Esophagus muscularis mucosa (tissue), 4 donors: Measurements from ENCODE around the gene AQP1. TPM values are rescaled to one million over a fixed set of nuclear protein-coding genes. Genes with fewer than 3 reads are reported as not detected.
A peak's percentile ranks its signal among the peaks of the same experiment; 100 is the strongest.

Source experiments
- DNase-seq: peaks from one replicate; pipeline ENCODE4 v3.0.0-alpha.2; 2017; ENCODE audit errors: extremely low spot score
- H3K27ac ChIP-seq, 4 donors: fragments of 200-600 bp; sonication (generic); replicated peaks in 1 of 4; 1 replicate in 3 of 4; 2 replicates in 1 of 4; pipeline ENCODE4 v1.5.1; 2016 to 2019; ENCODE audit warnings: mild to moderate bottlenecking in 1 of 4
- H3K27me3 ChIP-seq, 4 donors: fragments of 200-600 bp; sonication (generic); one replicate each; pipeline versions ENCODE4 v1.5.1 to v1.6.0; 2016 to 2019
- H3K36me3 ChIP-seq, 4 donors: fragments of 200-600 bp; sonication (generic); one replicate each; pipeline ENCODE4 v1.5.1; 2016 to 2019
- H3K4me1 ChIP-seq, 4 donors: fragments of 200-600 bp; sonication (generic); one replicate each; pipeline ENCODE4 v1.5.1; 2016 to 2019
- H3K4me3 ChIP-seq, 4 donors: fragments of 200-600 bp; sonication (generic); 1 replicate in 2 of 4; 2 replicates in 2 of 4; pipeline ENCODE4 v1.5.1; 2016 to 2019; ENCODE audit warnings: mild to moderate bottlenecking in 4 of 4, moderate library complexity in 1 of 4
- H3K9me3 ChIP-seq, 4 donors: fragments of 200-600 bp; sonication (generic); 1 replicate in 3 of 4; 2 replicates in 1 of 4; pipeline ENCODE4 v1.5.1; 2016 to 2019
- CTCF ChIP-seq, 3 experiments: fragments of 200-600 bp in 2 of 3; fragments of 450-650 bp in 1 of 3; sonication (generic) in 2 of 3; IDR thresholded peaks; one replicate each; pipeline ENCODE4 v1.5.1; 2017 to 2019; ENCODE audit warnings: antibody characterized with exemption in 3 of 3, mild to moderate bottlenecking in 2 of 3, moderate library complexity in 1 of 3
- EP300 ChIP-seq: sonication (generic); formaldehyde crosslinking; IDR thresholded peaks from one replicate; pipeline ENCODE4 v1.6.1; 2017; ENCODE audit warnings: antibody characterized with exemption
- POLR2A ChIP-seq: fragments of 450-650 bp; IDR thresholded peaks from one replicate; pipeline ENCODE4 v1.6.1; 2017; ENCODE audit warnings: antibody characterized with exemption, moderate library complexity, mild to moderate bottlenecking, low read depth
- POLR2AphosphoS5 ChIP-seq, 2 donors: sonication (generic); formaldehyde crosslinking; IDR thresholded peaks; one replicate each; pipeline ENCODE4 v1.6.1; 2017; ENCODE audit warnings: antibody characterized with exemption in 2 of 2
- WGBS: methylation state at CpG from one replicate; pipeline ENCODE4 v1.1.5; 2018; 5-methylcytosine and 5-hydroxymethylcytosine counted together
- intact Hi-C: fragments of 100-400 bp; cut with DNase I; formaldehyde crosslinking; loops from one replicate; pipeline ENCODE4 v1.15.1; 2023
- total RNA-seq, 4 donors: library from RNA; depleted of rRNA; stranded (reverse); fragments of >200 nt; gene quantifications; one replicate each; pipeline versions ENCODE4 v1.1.0 to v1.2.1, GENCODE V29; 2016

AQP1 gene
- total RNA-seq, 4 donors from 2014 or later: 362 to 578 (median 513) TPM

GRCh38 chr7:30865076-30865475 is 46.6 kb upstream of the AQP1 start:
- no peaks in the 10 kb centered on the region for H3K27me3 ChIP-seq
- DNase-seq: no peak
- WGBS: 100% methylated on average over 3 of the region's 4 CpGs
- H3K4me3 ChIP-seq: no peak overlapping the region
- peak overlapping the region in 1 of 4 donors; percentile 69 for H3K27ac ChIP-seq
- no peak for TF ChIP-seq CTCF (IDR thresholded peaks at IDR 0.05)
- TF ChIP-seq POLR2AphosphoS5 (IDR thresholded peaks at IDR 0.05): no peak
- no peak for TF ChIP-seq EP300
- TF ChIP-seq POLR2A: no peak
- peaks cover 60 to 84% (median 72%) of the 10 kb centered on the region in 4 donors for H3K4me1 ChIP-seq
- H3K9me3 ChIP-seq: no peaks in the 10 kb centered on the region
- intact Hi-C loops: no loop called here
- H3K36me3 ChIP-seq: peaks cover 0 to 22% (median 10%) of the 10 kb centered on the region in 4 donors

- no peaks in the 10 kb centered on the region for H3K9me3 ChIP-seq
- H3K36me3 ChIP-seq: peaks cover 0 to 18% (median 5%) of the 10 kb centered on the region in 4 donors
- peaks cover 60 to 87% (median 74%) of the 10 kb centered on the region in 4 donors for H3K4me1 ChIP-seq
- no peak for TF ChIP-seq POLR2A
- TF ChIP-seq CTCF (IDR thresholded peaks at IDR 0.05): no peak
- no peak for TF ChIP-seq EP300
- no peak for TF ChIP-seq POLR2AphosphoS5 (IDR thresholded peaks at IDR 0.05)
- H3K4me3 ChIP-seq: no peak overlapping the region
- 89% methylated on average over 4 of the region's 4 CpGs for WGBS
- H3K27ac ChIP-seq: no peak overlapping the region
- H3K27me3 ChIP-seq: no peaks in the 10 kb centered on the region
- no peak for DNase-seq
- intact Hi-C loops: no loop called here
Measured at GRCh38 chr7:30865821-30866220, 45.8 kb upstream of the AQP1 start.

GRCh38 chr7:30866939-30867338 is 44.7 kb upstream of the AQP1 start:
- no peaks in the 10 kb centered on the region for H3K9me3 ChIP-seq
- no peak overlapping the region for H3K4me3 ChIP-seq
- WGBS: 85% methylated on average over 7 of the region's 7 CpGs
- H3K27me3 ChIP-seq: no peaks in the 10 kb centered on the region
- peaks cover 60 to 82% (median 74%) of the 10 kb centered on the region in 4 donors for H3K4me1 ChIP-seq
- no peak for DNase-seq
- intact Hi-C loops: no loop called here
- H3K36me3 ChIP-seq: peaks cover 0 to 14% (median 7%) of the 10 kb centered on the region in 4 donors
- no peak overlapping the region for H3K27ac ChIP-seq
- TF ChIP-seq CTCF (IDR thresholded peaks at IDR 0.05) (no peak), EP300 (no peak), POLR2AphosphoS5 (IDR thresholded peaks at IDR 0.05) (no peak), POLR2A (no peak)

- TF ChIP-seq CTCF (IDR thresholded peaks at IDR 0.05): no peak
- TF ChIP-seq EP300: no peak
- TF ChIP-seq POLR2AphosphoS5 (IDR thresholded peaks at IDR 0.05): no peak
- no peak for TF ChIP-seq POLR2A
- whole genome bisulfite sequencing: 93% methylated on average over 1 of the region's 1 CpG
- peaks cover 60 to 77% (median 72%) of the 10 kb centered on the region in 4 donors for H3K4me1 ChIP-seq
- H3K27me3 ChIP-seq: no peaks in the 10 kb centered on the region
- intact Hi-C loops: no loop called here
- H3K9me3 ChIP-seq: no peaks in the 10 kb centered on the region
- H3K4me3 ChIP-seq: no peak overlapping the region
- peaks cover 0 to 14% (median 9%) of the 10 kb centered on the region in 4 donors for H3K36me3 ChIP-seq
- DNase-seq: no peak
- peak overlapping the region in 1 of 4 donors; percentile 43 for H3K27ac ChIP-seq
Measured at GRCh38 chr7:30867483-30867882, 44.2 kb upstream of the AQP1 start.
